Measurements from ENCODE around the gene PCNX3.

DNA sequence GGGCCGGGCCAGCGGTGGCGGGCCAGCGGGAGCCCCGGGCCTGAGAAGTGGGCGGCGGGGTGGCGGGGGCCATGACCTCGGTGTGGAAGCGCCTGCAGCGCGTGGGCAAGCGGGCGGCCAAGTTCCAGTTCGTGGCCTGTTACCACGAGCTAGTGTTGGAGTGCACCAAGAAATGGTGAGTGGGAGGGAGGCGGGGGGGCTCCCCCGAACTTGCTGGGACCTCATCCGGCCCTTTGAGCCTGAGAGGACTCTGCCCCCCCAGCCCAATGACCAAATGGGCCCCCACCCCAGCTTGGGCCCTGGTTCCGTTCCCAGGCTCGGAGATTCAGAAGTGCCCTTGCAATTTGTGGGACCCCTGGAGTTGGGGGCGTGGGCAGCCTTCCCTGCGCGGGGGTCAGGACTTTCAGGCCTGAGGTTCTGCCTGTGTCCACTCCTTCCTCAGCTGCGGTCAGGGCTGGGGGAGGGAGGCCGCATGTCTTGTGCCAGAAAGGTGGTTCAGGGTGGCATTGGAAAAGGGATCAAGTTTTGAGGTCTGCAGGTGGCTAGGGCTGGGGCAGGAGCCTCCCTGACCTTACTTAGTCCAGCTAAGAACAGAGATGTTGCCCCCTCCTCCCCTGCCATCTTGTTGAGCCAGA is 39.2 kb upstream of the PCNX3 start:
- TF ChIP-seq EZH2 (IDR thresholded peaks at IDR 0.05; ENCODE audit: insufficient read depth, poor library complexity, severe bottlenecking): no peak
- no peak for TF ChIP-seq EZH2phosphoT487 (IDR thresholded peaks at IDR 0.05; ENCODE audit: insufficient read depth, low read depth)
